HG02938 (cell line): ENCODE data around the gene MICAL3.

ENCODE experiments used
- ATAC-seq: cut with Tn5 transposase; IDR thresholded peaks from one replicate; pipeline ENCODE4 v1.9.1; 2021; ENCODE audit warnings: mild to moderate bottlenecking, moderate library complexity; ENCODE audit not compliant: unreplicated experiment

MICAL3 gene

DNA sequence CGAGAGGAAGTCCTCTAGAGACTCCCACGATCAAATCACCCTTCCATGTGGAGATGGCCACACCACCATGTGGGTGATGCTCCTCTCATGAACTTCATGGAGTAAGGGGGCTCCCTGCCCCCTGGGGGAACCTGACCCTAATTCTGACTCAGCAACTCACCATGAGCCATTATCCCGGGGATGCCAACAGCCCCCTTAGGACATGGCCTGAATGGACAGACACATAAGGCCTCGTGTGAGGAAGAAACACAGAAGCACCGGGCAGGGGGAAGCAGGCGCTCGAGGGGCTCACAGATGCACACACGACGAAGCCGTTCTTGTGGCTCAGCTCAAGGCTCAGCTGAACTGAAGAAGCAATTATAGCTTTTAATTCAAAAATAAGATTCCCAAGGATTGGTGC is 150.6 kb downstream of the MICAL3 start:
- ATAC-seq: no peak

GRCh38 chr22:17873116-17873515 is 151.2 kb downstream of the MICAL3 start:
- ATAC-seq: no peak

GRCh38 chr22:17872471-17872870 is 151.9 kb downstream of the MICAL3 start:
- ATAC-seq: no peak

DNA sequence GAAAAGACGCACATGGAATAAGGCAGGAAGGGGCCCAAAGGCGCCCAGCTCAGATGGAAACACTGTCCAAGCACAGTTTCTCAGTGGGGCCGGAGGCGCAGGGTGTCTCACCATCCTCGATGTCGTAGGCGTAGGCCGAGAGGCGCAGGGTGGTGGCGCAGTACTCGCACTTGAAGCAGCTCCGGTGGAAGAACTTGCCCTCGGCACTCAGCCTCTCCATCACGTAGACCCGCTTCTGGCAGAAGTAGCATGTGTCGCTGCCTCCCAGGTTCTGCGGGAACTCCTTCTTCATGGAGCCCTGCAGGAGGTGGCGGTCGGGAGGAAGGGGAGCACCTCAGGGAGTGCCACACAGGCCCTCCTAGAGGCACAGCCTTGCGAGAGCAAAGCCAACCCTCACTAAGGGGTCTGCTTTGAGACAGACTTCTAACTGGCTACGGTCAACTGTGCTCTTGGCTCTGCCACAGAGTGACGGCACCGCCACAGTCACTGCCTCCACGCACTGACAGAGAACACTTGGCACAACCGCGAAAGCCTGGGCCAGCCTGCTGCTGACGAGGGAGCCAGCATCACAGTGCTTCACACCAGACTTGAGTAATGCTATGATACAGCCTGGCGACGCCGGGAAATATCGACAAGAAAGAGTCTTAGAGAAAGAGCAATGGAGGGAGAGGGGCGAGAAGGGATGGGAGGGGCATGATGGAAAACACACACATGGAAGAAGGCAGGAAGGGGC is 152.5 kb downstream of the MICAL3 start:
- no peak for ATAC-seq

GRCh38 chr22:17870407-17870806 is 154.0 kb downstream of the MICAL3 start:
- no peak for ATAC-seq

- no peak for ATAC-seq
These were observed 154.9 kb downstream of the MICAL3 start for GRCh38 chr22:17869285-17870096.

- no peak for ATAC-seq
These were observed 155.6 kb downstream of the MICAL3 start for GRCh38 chr22:17868771-17869170.

GRCh38 chr22:17867160-17867785 is 157.1 kb downstream of the MICAL3 start:
- ATAC-seq: no peak

DNA sequence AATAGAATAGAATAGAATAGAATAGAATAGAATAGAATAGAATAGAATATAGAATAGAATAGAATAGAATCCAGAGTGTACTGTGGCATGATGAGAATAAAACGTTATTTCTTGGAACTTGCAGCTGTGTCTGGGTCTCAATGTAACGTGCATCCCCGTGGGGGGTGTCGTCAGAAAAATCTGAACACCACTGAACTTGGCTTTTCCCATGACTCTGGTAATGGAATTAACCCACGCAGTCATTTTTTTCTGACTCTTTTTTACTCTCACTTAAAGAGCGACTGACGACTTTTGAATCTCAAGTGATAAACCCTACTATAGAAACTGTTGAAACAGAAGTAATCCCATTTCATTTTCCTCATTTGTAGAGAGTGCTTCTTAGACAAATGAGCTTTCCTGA is 157.7 kb downstream of the MICAL3 start:
- ATAC-seq: no peak

GRCh38 chr22:17866127-17866526 is 158.2 kb downstream of the MICAL3 start:
- ATAC-seq: no peak

GRCh38 chr22:17865183-17866055 is 158.9 kb downstream of the MICAL3 start:
- no peak for ATAC-seq

DNA sequence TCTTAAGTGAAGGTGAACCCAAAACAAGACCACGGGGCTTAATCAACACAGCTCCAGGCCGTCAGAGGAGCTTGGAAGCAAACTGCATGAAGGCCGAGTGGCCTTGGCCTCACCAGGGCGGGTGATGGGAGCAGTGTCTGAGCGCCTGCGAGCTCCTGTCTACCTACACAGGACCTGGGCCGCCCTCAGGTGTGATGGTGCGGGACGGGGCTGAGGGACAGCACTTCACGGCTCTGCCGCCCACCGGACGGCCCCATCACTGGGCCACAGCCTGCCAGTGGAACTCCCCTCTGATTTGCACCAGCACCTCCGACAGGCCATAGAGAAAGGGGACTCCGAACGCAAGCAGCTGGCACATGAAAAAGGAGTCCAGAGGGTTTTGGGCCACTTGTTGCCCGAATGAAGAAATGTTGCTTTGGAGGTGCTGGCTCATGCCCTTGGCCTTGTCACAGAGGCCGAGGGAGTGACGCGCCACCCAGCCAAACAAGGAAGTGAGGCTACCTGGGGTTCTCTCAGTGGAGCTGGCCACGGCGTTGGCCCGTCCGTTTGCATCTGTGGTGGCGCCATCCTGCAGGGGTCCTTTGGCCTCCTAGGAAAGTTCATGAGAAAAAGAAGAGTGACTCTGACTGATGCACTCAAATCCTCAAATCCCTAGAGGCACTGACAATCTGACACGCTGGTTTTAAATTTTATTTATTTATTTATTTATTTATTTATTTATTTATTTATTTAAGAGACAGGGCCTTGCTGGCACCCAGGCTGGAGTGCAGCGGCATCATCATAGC is 159.8 kb downstream of the MICAL3 start:
- no peak for ATAC-seq

GRCh38 chr22:17862646-17863181 is 161.6 kb downstream of the MICAL3 start:
- no peak for ATAC-seq

DNA sequence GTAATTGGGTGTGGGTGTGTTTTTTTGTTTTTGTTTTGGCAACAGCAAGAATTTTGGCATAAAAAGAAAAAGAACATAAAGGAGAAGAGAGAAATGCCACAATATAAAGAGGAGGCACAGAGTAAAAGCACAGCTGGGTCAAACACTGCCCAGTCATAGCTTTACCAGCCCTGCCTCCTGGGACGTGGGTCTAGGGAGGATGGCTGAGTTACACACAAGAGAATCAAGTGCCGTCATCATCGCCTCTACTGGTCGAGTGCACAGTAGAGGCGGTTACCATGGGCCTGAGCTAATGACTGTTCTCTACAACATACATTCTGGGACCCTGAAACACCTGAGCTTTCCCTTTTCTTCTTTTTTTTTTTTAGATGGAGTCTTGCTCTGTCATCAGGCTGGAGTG is 162.5 kb downstream of the MICAL3 start:
- ATAC-seq: no peak

- ATAC-seq: no peak
These were observed 164.0 kb downstream of the MICAL3 start for GRCh38 chr22:17860220-17860965.

DNA sequence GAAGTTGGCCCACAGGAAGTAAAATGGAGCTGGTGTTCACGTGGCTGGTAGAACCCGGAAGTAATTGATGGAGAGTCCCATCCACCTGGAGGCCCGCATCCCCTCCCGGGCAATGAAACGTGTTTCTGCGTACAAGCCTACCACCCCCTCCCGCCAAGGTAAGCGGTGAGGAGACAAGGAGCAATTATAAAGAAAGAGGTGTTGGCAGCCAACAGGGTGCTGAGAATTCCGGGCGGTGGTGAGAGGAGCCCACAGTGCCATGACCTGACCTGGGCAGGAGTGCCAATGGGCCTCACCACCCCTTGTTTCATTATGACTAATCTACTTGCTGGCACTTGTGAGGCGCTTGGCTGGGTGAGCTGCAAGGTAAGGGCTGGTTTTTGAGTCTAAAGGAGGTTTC is 166.3 kb downstream of the MICAL3 start:
- ATAC-seq: no peak

DNA sequence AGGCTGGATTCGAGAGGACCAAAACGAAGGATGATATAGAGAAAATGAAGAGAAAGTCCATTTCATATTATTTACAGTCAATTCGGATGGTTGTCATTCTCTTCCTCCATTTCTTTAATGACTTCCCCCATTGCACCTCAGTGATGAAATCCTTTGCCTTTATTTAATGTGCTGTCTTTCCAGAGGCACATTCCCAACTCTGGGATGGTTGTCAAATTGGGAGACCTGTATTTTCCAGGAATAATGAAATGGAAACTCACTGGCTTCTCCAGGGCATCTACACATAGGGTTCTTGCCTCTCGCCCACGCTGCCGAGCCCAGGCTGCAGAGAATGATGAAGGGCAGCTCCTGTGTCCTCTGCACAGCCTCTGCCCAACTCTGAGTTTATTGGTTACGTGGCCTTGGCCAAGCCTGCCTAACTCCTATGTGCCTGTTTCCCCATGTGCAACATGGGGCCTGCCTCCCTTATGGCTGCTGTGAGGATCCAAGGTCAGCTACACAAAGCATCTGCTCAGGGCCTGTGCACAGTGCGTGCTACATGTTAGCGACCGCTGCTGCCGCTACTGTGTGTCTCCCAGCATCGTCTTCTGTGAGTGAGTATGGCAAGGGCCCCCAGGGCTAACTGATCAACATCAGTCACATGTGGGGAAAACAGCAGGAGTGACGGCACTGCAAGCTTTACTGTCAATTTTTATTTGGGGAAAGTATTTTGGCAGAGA is 168.6 kb downstream of the MICAL3 start:
- no peak for ATAC-seq

- no peak for ATAC-seq
These were observed 171.3 kb downstream of the MICAL3 start for GRCh38 chr22:17853073-17853472.

DNA sequence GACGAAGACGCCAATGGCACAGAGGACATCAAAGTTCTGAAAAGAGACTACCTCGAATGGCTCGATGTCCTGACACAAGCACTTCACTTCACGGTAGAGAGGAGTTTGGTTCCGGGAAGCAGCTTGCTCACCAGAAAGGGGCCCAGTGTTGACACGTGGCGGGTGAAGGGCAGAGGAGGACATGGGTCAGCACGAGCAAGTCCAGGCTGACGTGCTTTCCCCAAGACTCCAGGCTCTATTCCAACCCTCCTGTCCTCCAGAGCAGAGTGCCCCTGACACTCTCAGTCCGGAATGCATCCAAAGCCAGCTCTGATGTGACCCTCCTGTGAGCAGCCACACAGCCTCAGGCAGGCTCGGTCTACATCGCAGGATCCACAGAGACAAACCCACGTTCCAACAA is 172.6 kb downstream of the MICAL3 start:
- no peak for ATAC-seq
